Stimulated activated naive CD8-positive, alpha-beta T cell treated with anti-CD3 and anti-CD28 coated beads, Interleukin-15, amount 100 ng/mL, for 72 hours (primary cell): Measurements from ENCODE around the gene ANGPTL5.
"Not testable (repeated sequence)": the region's sequence is repeated elsewhere in the genome, so short reads cannot be mapped to it uniquely, and the experiment has no call there.

Experiments used
- ATAC-seq: fragments of 150-1000 bp; cut with Tn5 transposase; 2 replicates; pipeline ENCODE4 v1.10.0; 2021; ENCODE audit warnings: mild to moderate bottlenecking, moderate library complexity
- DNase-seq, 2 donors: peaks; one replicate each; pipeline ENCODE4 v3.0.0; 2021 to 2022
- H3K27ac Mint-ChIP-seq, 2 donors: one replicate each; pipeline ENCODE4 v1.8.0; 2022; ENCODE audit warnings: mild to moderate bottlenecking in 2 of 2, mixed read lengths in 2 of 2, moderate library complexity in 2 of 2
- H3K27me3 Mint-ChIP-seq: one replicate; pipeline ENCODE4 v1.8.0; 2022; ENCODE audit warnings: mixed read lengths
- H3K4me1 Mint-ChIP-seq: one replicate; pipeline ENCODE4 v1.8.0; 2022; ENCODE audit warnings: mild to moderate bottlenecking, mixed read lengths
- H3K4me3 Mint-ChIP-seq, 2 donors: one replicate each; pipeline ENCODE4 v1.8.0; 2022; ENCODE audit warnings: mild to moderate bottlenecking in 2 of 2, mixed read lengths in 2 of 2, moderate library complexity in 1 of 2
- H3K9me3 Mint-ChIP-seq, 2 donors: one replicate each; pipeline ENCODE4 v1.8.0; 2022; ENCODE audit warnings: mixed read lengths in 2 of 2

The ANGPTL5 gene

GRCh38 chr11:101916422-101916821 is at the start of gene ANGPTL5:
TSS of gene ANGPTL5 (minus strand) at chr11:101916522. CDS start at chr11:101907909, 8,613 bp downstream.
- peak within 1 kb of the TSS; percentile 93 to 94 for H3K4me3 Mint-ChIP-seq
- H3K9me3 Mint-ChIP-seq = no peaks in the 10 kb centered on the region
- no peaks in the 10 kb centered on the region for H3K27me3 Mint-ChIP-seq
- DNase-seq = no peak
- H3K4me1 Mint-ChIP-seq = peaks cover 24% of the 10 kb centered on the region
- H3K27ac Mint-ChIP-seq = peak within 1 kb of the TSS; percentile 76 to 92
- no peak for ATAC-seq

- DNase-seq, H3K4me1 Mint-ChIP-seq, H3K27ac Mint-ChIP-seq, H3K27me3 Mint-ChIP-seq, H3K9me3 Mint-ChIP-seq, ATAC-seq, H3K4me3 Mint-ChIP-seq: not testable (repeated sequence)
These were observed 47.9 kb upstream of the ANGPTL5 start for GRCh38 chr11:101964200-101964599.

GRCh38 chr11:101960231-101960630 is 43.9 kb upstream of the ANGPTL5 start:
- no peak overlapping the region for H3K4me3 Mint-ChIP-seq
- no peak for DNase-seq
- H3K9me3 Mint-ChIP-seq = no peaks in the 10 kb centered on the region
- H3K4me1 Mint-ChIP-seq = no peaks in the 10 kb centered on the region
- ATAC-seq = no peak
- no peaks in the 10 kb centered on the region for H3K27me3 Mint-ChIP-seq
- H3K27ac Mint-ChIP-seq = no peak overlapping the region

- ATAC-seq (no peak), DNase-seq (no peak)
- H3K27ac Mint-ChIP-seq = no peak overlapping the region
- no peaks in the 10 kb centered on the region for H3K4me1 Mint-ChIP-seq
- H3K4me3 Mint-ChIP-seq = no peak overlapping the region
- H3K9me3 Mint-ChIP-seq = no peaks in the 10 kb centered on the region
- no peaks in the 10 kb centered on the region for H3K27me3 Mint-ChIP-seq
These were observed 39.4 kb upstream of the ANGPTL5 start for GRCh38 chr11:101955701-101956100.

- ATAC-seq = no peak
These were observed 39.0 kb upstream of the ANGPTL5 start for GRCh38 chr11:101955278-101955677.

GRCh38 chr11:101949680-101950220 is 33.4 kb upstream of the ANGPTL5 start:
- Mint-ChIP-seq H3K27me3 (no peaks in the 10 kb centered on the region), H3K9me3 (no peaks in the 10 kb centered on the region), H3K4me1 (no peaks in the 10 kb centered on the region), H3K4me3 (no peak overlapping the region), H3K27ac (no peak overlapping the region)
- DNase-seq (no peak), ATAC-seq (no peak)

More at GRCh38 chr11:101955278-101955677, 39.0 kb upstream of the ANGPTL5 start:
- no peaks in the 10 kb centered on the region for H3K27me3 Mint-ChIP-seq
- H3K9me3 Mint-ChIP-seq = no peaks in the 10 kb centered on the region
- no peak overlapping the region for H3K27ac Mint-ChIP-seq
- no peak for DNase-seq
- H3K4me1 Mint-ChIP-seq = no peaks in the 10 kb centered on the region
- H3K4me3 Mint-ChIP-seq = no peak overlapping the region

GRCh38 chr11:101945448-101945847 is 29.1 kb upstream of the ANGPTL5 start:
- DNase-seq = no peak
- no peaks in the 10 kb centered on the region for H3K4me1 Mint-ChIP-seq
- H3K9me3 Mint-ChIP-seq = no peaks in the 10 kb centered on the region
- H3K27ac Mint-ChIP-seq = no peak overlapping the region
- H3K27me3 Mint-ChIP-seq = no peaks in the 10 kb centered on the region
- ATAC-seq = no peak
- no peak overlapping the region for H3K4me3 Mint-ChIP-seq

GRCh38 chr11:101944923-101945322 is 28.6 kb upstream of the ANGPTL5 start:
- Mint-ChIP-seq H3K27me3 (no peaks in the 10 kb centered on the region), H3K4me3 (no peak overlapping the region), H3K9me3 (no peaks in the 10 kb centered on the region), H3K27ac (no peak overlapping the region), H3K4me1 (no peaks in the 10 kb centered on the region)
- ATAC-seq = no peak
- no peak for DNase-seq

GRCh38 chr11:101940901-101941520 is 24.7 kb upstream of the ANGPTL5 start:
- Mint-ChIP-seq H3K4me3 (no peak overlapping the region), H3K27me3 (no peaks in the 10 kb centered on the region), H3K9me3 (no peaks in the 10 kb centered on the region), H3K27ac (no peak overlapping the region), H3K4me1 (no peaks in the 10 kb centered on the region)
- ATAC-seq = no peak
- DNase-seq = no peak

- no peak for DNase-seq
- no peaks in the 10 kb centered on the region for H3K4me1 Mint-ChIP-seq
- H3K4me3 Mint-ChIP-seq = no peak overlapping the region
- ATAC-seq = no peak
- no peaks in the 10 kb centered on the region for H3K27me3 Mint-ChIP-seq
- no peaks in the 10 kb centered on the region for H3K9me3 Mint-ChIP-seq
- H3K27ac Mint-ChIP-seq = no peak overlapping the region
These were observed 15.4 kb upstream of the ANGPTL5 start for GRCh38 chr11:101931692-101932091.

GRCh38 chr11:101929294-101929915 is 13.1 kb upstream of the ANGPTL5 start:
- Mint-ChIP-seq H3K4me1 (no peaks in the 10 kb centered on the region), H3K27ac (no peak overlapping the region), H3K4me3 (no peak overlapping the region), H3K27me3 (no peaks in the 10 kb centered on the region), H3K9me3 (no peaks in the 10 kb centered on the region)
- ATAC-seq (no peak), DNase-seq (no peak)

- no peaks in the 10 kb centered on the region for H3K4me1 Mint-ChIP-seq
- ATAC-seq (no peak), DNase-seq (no peak)
- no peaks in the 10 kb centered on the region for H3K9me3 Mint-ChIP-seq
- H3K27me3 Mint-ChIP-seq = no peaks in the 10 kb centered on the region
- no peak overlapping the region for H3K4me3 Mint-ChIP-seq
- no peak overlapping the region for H3K27ac Mint-ChIP-seq
These were observed 7.2 kb upstream of the ANGPTL5 start for GRCh38 chr11:101923554-101923953.

- no peaks in the 10 kb centered on the region for H3K9me3 Mint-ChIP-seq
- no peaks in the 10 kb centered on the region for H3K27me3 Mint-ChIP-seq
- ATAC-seq = no peak
- no peak overlapping the region for H3K27ac Mint-ChIP-seq
- no peak for DNase-seq
- no peak overlapping the region for H3K4me3 Mint-ChIP-seq
- peaks cover 6% of the 10 kb centered on the region for H3K4me1 Mint-ChIP-seq
These were observed 4.7 kb upstream of the ANGPTL5 start for GRCh38 chr11:101920992-101921391.

- Mint-ChIP-seq H3K4me3 (no peak overlapping the region), H3K4me1 (peaks cover 24% of the 10 kb centered on the region), H3K27ac (no peak overlapping the region), H3K9me3 (no peaks in the 10 kb centered on the region), H3K27me3 (no peaks in the 10 kb centered on the region)
- ATAC-seq (no peak), DNase-seq (no peak)
These were observed 904 bp upstream of the ANGPTL5 start for GRCh38 chr11:101917226-101917625.

GRCh38 chr11:101915791-101916291 is 481 bp downstream of the ANGPTL5 start:
- peak overlapping the region; percentile 76 to 92 for H3K27ac Mint-ChIP-seq
- no peak for DNase-seq
- no peaks in the 10 kb centered on the region for H3K9me3 Mint-ChIP-seq
- peaks cover 24% of the 10 kb centered on the region for H3K4me1 Mint-ChIP-seq
- ATAC-seq = no peak
- H3K27me3 Mint-ChIP-seq = no peaks in the 10 kb centered on the region
- peak overlapping the region; percentile 93 to 94 for H3K4me3 Mint-ChIP-seq

GRCh38 chr11:101914738-101915426 is 1.4 kb downstream of the ANGPTL5 start, which contains the start of gene CEP126:
TSS of gene CEP126 (plus strand) at chr11:101915010. CDS start at chr11:101915285, 275 bp downstream.
- ATAC-seq (peak; percentile 96), DNase-seq (peak; percentile 92 to 94)
- peak within 1 kb of the TSS; percentile 93 to 94 for H3K4me3 Mint-ChIP-seq
- peak within 1 kb of the TSS; percentile 76 to 92 for H3K27ac Mint-ChIP-seq
- H3K4me1 Mint-ChIP-seq = peaks cover 24% of the 10 kb centered on the region
- no peaks in the 10 kb centered on the region for H3K9me3 Mint-ChIP-seq
- no peaks in the 10 kb centered on the region for H3K27me3 Mint-ChIP-seq
